ENCODE measurements around the gene PSAPL1. TPM values are rescaled to one million over a fixed set of nuclear protein-coding genes. Genes with fewer than 3 reads are reported as not detected.

The PSAPL1 gene
- total RNA-seq, 1 experiment from 2014 or later: 14.3 TPM

GRCh38 chr4:7439699-7440098, 5.0 kb upstream of the PSAPL1 start:
- intact Hi-C loops (cut with micrococcal nuclease; ENCODE audit: unreplicated experiment): no loop called here
- Histone ChIP-seq H3K4me1 (peaks cover 28% of the 10 kb centered on the region), H3K36me3 (ENCODE audit: control insufficient read depth, insufficient read depth, low read length) (no peaks in the 10 kb centered on the region), H3K4me3 (ENCODE audit: low read depth, low read length) (no peak overlapping the region), H3K9me3 (0 out of 2 replicates have a peak, but pooled peaks cover 3% of the 10 kb centered on the region), H3K27me3 (replicated peaks; ENCODE audit: control insufficient read depth, insufficient read depth, low read length) (no peaks in the 10 kb centered on the region)
- H3K4me1 Mint-ChIP-seq (ENCODE audit: low read depth, unreplicated experiment): peaks cover 18% of the 10 kb centered on the region
- H3K36me3 Mint-ChIP-seq (ENCODE audit: insufficient read depth, unreplicated experiment): peaks cover 12% of the 10 kb centered on the region
- no peaks in the 10 kb centered on the region for H3K27me3 Mint-ChIP-seq (ENCODE audit: insufficient read depth, unreplicated experiment)
- POLR2A ChIA-PET: interaction anchor here (0.5 kb wide), 1 partner anchor 286 kb away, joined by 4 read pairs; no protein-coding TSS in a partner anchor
- TF ChIP-seq CTCF (IDR thresholded peaks at IDR 0.05; ENCODE audit: insufficient read depth in 1 of 2, low read depth in 1 of 2, low read length in 1 of 2, severe bottlenecking in 1 of 2, unreplicated experiment in 1 of 2): no peak
- H3K27ac Mint-ChIP-seq (ENCODE audit: unreplicated experiment): peak overlapping the region; percentile 16
- BruUV-seq (replicated peaks): no TSS peak
- H3K4me3 Mint-ChIP-seq (ENCODE audit: unreplicated experiment): no peak overlapping the region
- CTCF ChIA-PET: no interaction called here
- no peak for DNase-seq
- H3K9me3 Mint-ChIP-seq (ENCODE audit: unreplicated experiment): peaks cover 12% of the 10 kb centered on the region

GRCh38 chr4:7436256-7436655, 1.5 kb upstream of the PSAPL1 start:
- Mint-ChIP-seq H3K27me3 (ENCODE audit: insufficient read depth, unreplicated experiment) (no peaks in the 10 kb centered on the region), H3K4me1 (ENCODE audit: low read depth, unreplicated experiment) (peaks cover 18% of the 10 kb centered on the region), H3K4me3 (ENCODE audit: unreplicated experiment) (peak overlapping the region; percentile 72), H3K36me3 (ENCODE audit: insufficient read depth, unreplicated experiment) (peaks cover 12% of the 10 kb centered on the region), H3K9me3 (ENCODE audit: unreplicated experiment) (peaks cover 12% of the 10 kb centered on the region), H3K27ac (ENCODE audit: unreplicated experiment) (peak overlapping the region; percentile 98)
- 0 out of 2 replicates have a peak, but pooled peaks cover 3% of the 10 kb centered on the region for H3K9me3 ChIP-seq
- no peak for TF ChIP-seq CTCF (IDR thresholded peaks at IDR 0.05; ENCODE audit: insufficient read depth in 1 of 2, low read depth in 1 of 2, low read length in 1 of 2, severe bottlenecking in 1 of 2, unreplicated experiment in 1 of 2)
- DNase-seq: no peak
- no TSS peak for BruUV-seq (replicated peaks)
- CTCF ChIA-PET: no interaction called here
- H3K4me3 ChIP-seq (ENCODE audit: low read depth, low read length): no peak overlapping the region
- POLR2A ChIA-PET: interaction anchor here (0.6 kb wide), 1 partner anchor 221 kb away, joined by 3 read pairs; no protein-coding TSS in a partner anchor
- H3K4me1 ChIP-seq: peaks cover 48% of the 10 kb centered on the region
- no peaks in the 10 kb centered on the region for H3K27me3 ChIP-seq (replicated peaks; ENCODE audit: control insufficient read depth, insufficient read depth, low read length)
- no peaks in the 10 kb centered on the region for H3K36me3 ChIP-seq (ENCODE audit: control insufficient read depth, insufficient read depth, low read length)
- intact Hi-C loops (cut with micrococcal nuclease; ENCODE audit: unreplicated experiment): no loop called here

- DNase-seq: peak; percentile 80 to 87
- POLR2A ChIA-PET: interaction anchor here (0.6 to 0.7 kb wide), 3 partner anchors 12 to 220 kb away, joined by 3 read pairs; no protein-coding TSS in a partner anchor
- H3K27me3 ChIP-seq (replicated peaks; ENCODE audit: control insufficient read depth, insufficient read depth, low read length): no peaks in the 10 kb centered on the region
- 0 out of 2 replicates have a peak, but pooled peaks cover 3% of the 10 kb centered on the region for H3K9me3 ChIP-seq
- Mint-ChIP-seq H3K4me3 (ENCODE audit: unreplicated experiment) (peak overlapping the region; percentile 72), H3K36me3 (ENCODE audit: insufficient read depth, unreplicated experiment) (peaks cover 12% of the 10 kb centered on the region), H3K9me3 (ENCODE audit: unreplicated experiment) (peaks cover 12% of the 10 kb centered on the region), H3K4me1 (ENCODE audit: low read depth, unreplicated experiment) (peaks cover 24% of the 10 kb centered on the region), H3K27me3 (ENCODE audit: insufficient read depth, unreplicated experiment) (no peaks in the 10 kb centered on the region), H3K27ac (ENCODE audit: unreplicated experiment) (peak overlapping the region; percentile 98)
- no peak overlapping the region for H3K4me3 ChIP-seq (ENCODE audit: low read depth, low read length)
- CTCF ChIA-PET: interaction anchor here (0.5 kb wide), 1 partner anchor 19 kb away, joined by 3 read pairs; no protein-coding TSS in a partner anchor
- intact Hi-C loops (cut with micrococcal nuclease; ENCODE audit: unreplicated experiment): loop anchor here (1.0 kb wide), 1 partner anchor 27 kb away; no protein-coding TSS in a partner anchor
- H3K36me3 ChIP-seq (ENCODE audit: control insufficient read depth, insufficient read depth, low read length): no peaks in the 10 kb centered on the region
- H3K4me1 ChIP-seq: peaks cover 55% of the 10 kb centered on the region
- BruUV-seq (replicated peaks): no TSS peak
- no peak for TF ChIP-seq CTCF (IDR thresholded peaks at IDR 0.05; ENCODE audit: insufficient read depth in 1 of 2, low read depth in 1 of 2, low read length in 1 of 2, severe bottlenecking in 1 of 2, unreplicated experiment in 1 of 2)
Measured at GRCh38 chr4:7435471-7436061, 836 bp upstream of the PSAPL1 start.

Data from Caco-2 (cell line).